Effector memory CD4-positive, alpha-beta T cell (primary cell): ENCODE measurements around the gene CD81.

Experiments
- DNase-seq, 3 donors: peaks; one replicate each; pipeline ENCODE4 v3.0.0-alpha.2; 2020
- H3K27ac ChIP-seq: 2 replicates; pipeline ENCODE4 v1.7.0; 2013; ENCODE audit warnings: mild to moderate bottlenecking, low read length, moderate library complexity; ENCODE audit not compliant: insufficient read depth, poor library complexity, severe bottlenecking
- H3K27me3 ChIP-seq: replicated peaks from 2 replicates; pipeline ENCODE4 v1.7.0; 2013; ENCODE audit warnings: mild to moderate bottlenecking, low read length; ENCODE audit not compliant: insufficient read depth, control insufficient read depth, poor library complexity, severe bottlenecking
- H3K36me3 ChIP-seq: 2 replicates; pipeline ENCODE4 v1.7.0; 2013; ENCODE audit warnings: mild to moderate bottlenecking, low read length, moderate library complexity; ENCODE audit not compliant: control insufficient read depth, insufficient read depth
- H3K4me1 ChIP-seq: 2 replicates; pipeline ENCODE4 v1.7.0; 2013; ENCODE audit warnings: low read length, mild to moderate bottlenecking; ENCODE audit not compliant: control insufficient read depth, insufficient read depth, poor library complexity, severe bottlenecking
- H3K4me3 ChIP-seq: 2 replicates; pipeline ENCODE4 v1.7.0; 2013; ENCODE audit warnings: low read length, low read depth, mild to moderate bottlenecking; ENCODE audit not compliant: insufficient read depth, poor library complexity, severe bottlenecking
- H3K9me3 ChIP-seq: 2 replicates; pipeline ENCODE4 v1.7.0; 2013; ENCODE audit warnings: mild to moderate bottlenecking, low read length, moderate library complexity; ENCODE audit not compliant: control insufficient read depth

Gene CD81

GRCh38 chr11:2389377-2390026, 12.4 kb downstream of the CD81 start:
- Histone ChIP-seq H3K36me3 (peaks cover 35% of the 10 kb centered on the region), H3K9me3 (no peaks in the 10 kb centered on the region), H3K27me3 (no peaks in the 10 kb centered on the region), H3K27ac (no peak overlapping the region), H3K4me3 (no peak overlapping the region), H3K4me1 (peaks cover 36% of the 10 kb centered on the region)
- no peak for DNase-seq

DNA sequence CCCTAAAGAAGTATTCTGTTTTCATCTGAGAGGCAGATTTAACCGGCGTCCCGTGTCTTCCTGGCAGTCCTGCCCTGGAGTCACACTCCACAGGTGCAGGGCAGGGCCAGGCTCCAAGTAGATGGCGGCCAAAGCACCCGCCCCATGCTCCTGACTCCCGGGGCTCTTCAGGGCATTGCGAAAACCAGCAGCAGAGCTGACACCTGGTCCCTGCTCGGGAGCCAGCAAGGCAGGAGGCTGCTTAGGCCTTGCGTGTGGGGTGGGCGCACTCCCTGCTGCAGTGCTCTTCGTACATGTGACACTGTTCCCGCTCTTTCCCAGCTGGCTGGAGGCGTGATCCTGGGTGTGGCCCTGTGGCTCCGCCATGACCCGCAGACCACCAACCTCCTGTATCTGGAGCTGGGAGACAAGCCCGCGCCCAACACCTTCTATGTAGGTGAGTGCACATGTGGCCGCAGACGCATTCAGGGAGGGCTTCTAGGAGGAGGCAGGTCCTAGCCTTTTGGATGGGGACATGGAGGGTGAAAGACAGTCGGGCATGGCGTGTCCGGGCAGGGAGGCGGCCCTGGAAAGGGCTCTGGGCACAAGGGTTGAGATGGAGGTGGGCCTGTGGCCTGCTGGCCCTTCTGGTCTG, 13.1 kb downstream of the CD81 start:
- Histone ChIP-seq H3K4me1 (peaks cover 32% of the 10 kb centered on the region), H3K9me3 (no peaks in the 10 kb centered on the region), H3K36me3 (peaks cover 42% of the 10 kb centered on the region), H3K27ac (no peak overlapping the region), H3K27me3 (no peaks in the 10 kb centered on the region), H3K4me3 (no peak overlapping the region)
- no peak for DNase-seq

- DNase-seq, result no peak
- H3K4me3 ChIP-seq, result no peak overlapping the region
- peaks cover 47% of the 10 kb centered on the region for H3K36me3 ChIP-seq
- no peak overlapping the region for H3K27ac ChIP-seq
- H3K27me3 ChIP-seq, result no peaks in the 10 kb centered on the region
- no peaks in the 10 kb centered on the region for H3K9me3 ChIP-seq
- H3K4me1 ChIP-seq, result peaks cover 30% of the 10 kb centered on the region
Observed at GRCh38 chr11:2390725-2391151, 13.6 kb downstream of the CD81 start.

- no peak for DNase-seq
- Histone ChIP-seq H3K36me3 (peaks cover 51% of the 10 kb centered on the region), H3K9me3 (no peaks in the 10 kb centered on the region), H3K4me3 (no peak overlapping the region), H3K27me3 (no peaks in the 10 kb centered on the region), H3K4me1 (peaks cover 25% of the 10 kb centered on the region), H3K27ac (no peak overlapping the region)
Observed at GRCh38 chr11:2391181-2391975, 14.3 kb downstream of the CD81 start.

GRCh38 chr11:2392241-2392959, 15.3 kb downstream of the CD81 start:
- H3K36me3 ChIP-seq, result peaks cover 51% of the 10 kb centered on the region
- no peaks in the 10 kb centered on the region for H3K9me3 ChIP-seq
- peaks cover 15% of the 10 kb centered on the region for H3K4me1 ChIP-seq
- no peak for DNase-seq
- no peak overlapping the region for H3K27ac ChIP-seq
- H3K27me3 ChIP-seq, result no peaks in the 10 kb centered on the region
- H3K4me3 ChIP-seq, result no peak overlapping the region

- Histone ChIP-seq H3K4me3 (no peak overlapping the region), H3K27me3 (no peaks in the 10 kb centered on the region), H3K9me3 (no peaks in the 10 kb centered on the region), H3K27ac (no peak overlapping the region), H3K4me1 (peaks cover 9% of the 10 kb centered on the region), H3K36me3 (peaks cover 51% of the 10 kb centered on the region)
- DNase-seq, result no peak
Observed at GRCh38 chr11:2393111-2393868, 16.2 kb downstream of the CD81 start.

DNA sequence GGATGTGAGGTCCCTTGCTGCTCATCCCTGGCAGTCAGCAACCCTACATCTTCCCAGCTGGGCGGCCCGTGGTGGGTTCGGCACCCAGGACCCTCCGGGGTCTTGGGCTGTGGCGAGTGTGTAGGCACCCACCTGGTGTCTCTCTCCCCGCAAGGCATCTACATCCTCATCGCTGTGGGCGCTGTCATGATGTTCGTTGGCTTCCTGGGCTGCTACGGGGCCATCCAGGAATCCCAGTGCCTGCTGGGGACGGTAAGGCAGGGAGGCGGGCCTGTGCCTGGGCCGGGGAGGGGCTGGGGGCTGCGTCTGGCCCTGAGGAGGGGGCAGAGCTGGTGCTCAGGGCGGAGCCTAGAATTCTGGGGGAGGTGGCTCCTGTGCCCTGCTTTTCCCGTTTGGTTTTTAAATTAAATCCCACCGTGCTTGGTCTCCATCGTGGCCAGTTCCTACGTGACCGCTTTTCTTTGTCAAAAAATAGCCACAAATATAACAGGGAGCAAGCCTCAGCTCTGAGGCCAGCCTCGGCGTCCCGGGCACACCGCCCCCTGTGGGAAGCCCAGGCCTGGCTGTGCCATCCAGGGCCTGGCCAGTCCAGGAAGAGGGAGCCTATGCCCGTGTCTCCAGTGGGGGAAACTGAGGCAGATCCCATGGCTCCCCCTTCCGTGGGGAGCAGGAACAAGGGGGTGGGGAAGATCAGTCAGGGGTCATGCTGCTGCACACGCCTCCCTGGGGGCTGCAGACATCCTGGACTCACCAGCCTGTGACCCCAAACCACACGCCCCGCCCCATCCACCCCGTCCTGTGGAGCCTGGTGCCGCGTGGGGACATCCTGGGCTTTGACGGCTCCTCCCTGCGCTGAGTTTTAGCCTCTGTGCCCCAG, 17.1 kb downstream of the CD81 start:
- no peak overlapping the region for H3K4me3 ChIP-seq
- H3K9me3 ChIP-seq, result no peaks in the 10 kb centered on the region
- H3K27me3 ChIP-seq, result no peaks in the 10 kb centered on the region
- H3K27ac ChIP-seq, result no peak overlapping the region
- peaks cover 51% of the 10 kb centered on the region for H3K36me3 ChIP-seq
- DNase-seq, result no peak
- H3K4me1 ChIP-seq, result no peaks in the 10 kb centered on the region

- Histone ChIP-seq H3K4me3 (no peak overlapping the region), H3K4me1 (peaks cover 5% of the 10 kb centered on the region), H3K36me3 (peaks cover 51% of the 10 kb centered on the region), H3K27me3 (no peaks in the 10 kb centered on the region), H3K27ac (no peak overlapping the region), H3K9me3 (no peaks in the 10 kb centered on the region)
- no peak for DNase-seq
Observed at GRCh38 chr11:2394818-2395105, 17.7 kb downstream of the CD81 start.

DNA sequence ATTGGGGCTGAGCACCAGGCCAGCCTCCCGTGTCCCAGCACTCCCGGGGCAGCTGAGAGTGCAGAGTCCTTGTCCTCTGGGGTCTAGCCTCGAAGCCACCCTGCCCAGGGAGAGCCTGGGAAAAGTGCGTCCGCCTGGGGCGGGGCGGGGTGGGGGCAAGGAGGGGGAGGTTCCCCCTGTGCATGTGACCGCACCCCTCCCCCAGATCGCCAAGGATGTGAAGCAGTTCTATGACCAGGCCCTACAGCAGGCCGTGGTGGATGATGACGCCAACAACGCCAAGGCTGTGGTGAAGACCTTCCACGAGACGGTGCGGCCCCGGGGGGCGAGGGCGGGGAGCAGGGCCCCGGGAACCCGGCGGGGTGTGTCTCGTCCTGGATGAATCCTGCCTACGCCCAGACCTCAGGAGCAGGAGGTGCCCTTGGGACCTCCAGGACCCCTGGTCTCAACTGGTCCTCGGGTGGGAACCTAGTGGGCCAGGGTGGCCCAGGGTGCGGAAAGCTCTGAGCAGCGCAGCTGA, 18.2 kb downstream of the CD81 start:
- peaks cover 8% of the 10 kb centered on the region for H3K4me1 ChIP-seq
- no peaks in the 10 kb centered on the region for H3K9me3 ChIP-seq
- H3K4me3 ChIP-seq, result no peak overlapping the region
- no peaks in the 10 kb centered on the region for H3K27me3 ChIP-seq
- H3K27ac ChIP-seq, result no peak overlapping the region
- H3K36me3 ChIP-seq, result peaks cover 49% of the 10 kb centered on the region
- no peak for DNase-seq
